NOMO-1 (cell line): ENCODE measurements around the gene CRYGD.
"Not testable (repeated sequence)": the region's sequence is repeated elsewhere in the genome, so short reads cannot be mapped to it uniquely, and the experiment has no call there.

Experiments
- DNase-seq, 2 experiments: peaks; one replicate each; lab custom pipeline; 2025; ENCODE audit not compliant: unreplicated experiment in 2 of 2; lab: John Stamatoyannopoulos, UW

The CRYGD gene

GRCh38 chr2:208130712-208131110, 6.4 kb upstream of the CRYGD start:
- no peak for DNase-seq

GRCh38 chr2:208129744-208130711, 5.7 kb upstream of the CRYGD start, which contains the start of gene CRYGC:
CRYGC (minus strand) TSS chr2:208129828; CDS start chr2:208129792, 36 bp downstream.
- no peak for DNase-seq

- no peak for DNase-seq
Measured at GRCh38 chr2:208128136-208128535, 3.8 kb upstream of the CRYGD start.

GRCh38 chr2:208127090-208127489, 2.8 kb upstream of the CRYGD start:
- no peak for DNase-seq

GRCh38 chr2:208125251-208125650, 927 bp upstream of the CRYGD start:
- DNase-seq: no peak

- DNase-seq: no peak
Measured at GRCh38 chr2:208122248-208122647, 2.1 kb downstream of the CRYGD start.

GRCh38 chr2:208118918-208119317, 5.4 kb downstream of the CRYGD start:
- no peak for DNase-seq

- not testable (repeated sequence) for DNase-seq
Measured at GRCh38 chr2:208117390-208117789, 6.9 kb downstream of the CRYGD start.

GRCh38 chr2:208112969-208113368, 11.4 kb downstream of the CRYGD start:
- no peak for DNase-seq

GRCh38 chr2:208112273-208112745, 12.0 kb downstream of the CRYGD start:
- DNase-seq: not testable (repeated sequence)

GRCh38 chr2:208103616-208104015, 20.7 kb downstream of the CRYGD start:
- no peak for DNase-seq

- no peak for DNase-seq
Measured at GRCh38 chr2:208101716-208102631, 22.4 kb downstream of the CRYGD start.

GRCh38 chr2:208099682-208100470, 24.4 kb downstream of the CRYGD start:
- peak; percentile 40 to 66 for DNase-seq

GRCh38 chr2:208098701-208099100, 25.6 kb downstream of the CRYGD start:
- not testable (repeated sequence) for DNase-seq

- no peak for DNase-seq
Measured at GRCh38 chr2:208098267-208098666, 26.1 kb downstream of the CRYGD start.

- no peak for DNase-seq
Measured at GRCh38 chr2:208097801-208098200, 26.5 kb downstream of the CRYGD start.

GRCh38 chr2:208097313-208097712, 27.0 kb downstream of the CRYGD start:
- no peak for DNase-seq

GRCh38 chr2:208096080-208096479, 28.2 kb downstream of the CRYGD start:
- no peak for DNase-seq

GRCh38 chr2:208093128-208093527, 31.2 kb downstream of the CRYGD start:
- DNase-seq: peak in 1 of 2 experiments; percentile 19

GRCh38 chr2:208092093-208092832, 32.1 kb downstream of the CRYGD start:
- DNase-seq: no peak
